Activated CD8-positive, alpha-beta memory T cell treated with anti-CD3 and anti-CD28 coated beads for 4 hours (primary cell): ENCODE data around the gene MDM4.
"Not testable (repeated sequence)": the region's sequence is repeated elsewhere in the genome, so short reads cannot be mapped to it uniquely, and the experiment has no call there.

Experiments
- DNase-seq, 2 donors: peaks; one replicate each; pipeline ENCODE4 v3.0.0-alpha.2; 2020; ENCODE audit warnings: low read depth in 2 of 2

The MDM4 gene

DNA sequence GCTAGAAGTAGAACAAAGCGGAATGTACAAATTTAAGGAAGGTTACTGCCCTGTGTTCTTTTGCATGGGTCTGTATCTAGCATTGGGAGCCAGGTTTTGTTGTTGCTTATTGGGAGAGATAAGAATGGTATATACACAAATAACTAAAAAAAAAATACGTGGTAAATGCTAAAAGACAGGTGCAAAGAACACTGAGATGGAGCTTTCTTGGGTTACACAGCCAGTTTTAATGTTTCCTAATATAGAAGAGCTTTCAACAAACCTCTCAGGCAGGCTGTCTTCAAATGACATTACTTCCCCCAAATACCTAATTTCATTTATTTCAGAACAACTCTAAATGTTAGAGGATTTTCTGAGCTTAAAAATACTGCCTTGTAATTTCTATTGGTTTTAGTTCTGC is 1.4 kb upstream of the MDM4 start:
- no peak for DNase-seq

DNA sequence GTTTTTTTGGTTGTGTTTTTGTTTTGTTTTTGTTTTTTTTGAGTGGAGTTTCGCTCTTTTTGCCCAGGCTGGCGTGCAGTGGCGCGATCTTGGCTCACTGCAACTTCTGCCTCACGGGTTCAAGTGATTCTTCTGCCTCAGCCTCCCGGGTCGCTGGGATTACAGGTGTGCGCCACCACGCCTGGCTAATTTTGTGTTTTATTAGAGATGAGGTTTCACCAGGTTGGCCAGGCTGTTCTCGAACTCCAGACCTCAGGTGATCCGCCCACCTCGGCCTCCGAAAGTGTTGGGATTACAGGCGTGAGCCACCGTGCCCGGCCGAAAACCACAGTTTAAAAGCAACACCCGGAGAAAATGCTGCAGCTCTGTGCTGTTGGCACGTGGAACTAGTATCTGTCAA is 1.2 kb downstream of the MDM4 start:
- DNase-seq, result not testable (repeated sequence)

DNA sequence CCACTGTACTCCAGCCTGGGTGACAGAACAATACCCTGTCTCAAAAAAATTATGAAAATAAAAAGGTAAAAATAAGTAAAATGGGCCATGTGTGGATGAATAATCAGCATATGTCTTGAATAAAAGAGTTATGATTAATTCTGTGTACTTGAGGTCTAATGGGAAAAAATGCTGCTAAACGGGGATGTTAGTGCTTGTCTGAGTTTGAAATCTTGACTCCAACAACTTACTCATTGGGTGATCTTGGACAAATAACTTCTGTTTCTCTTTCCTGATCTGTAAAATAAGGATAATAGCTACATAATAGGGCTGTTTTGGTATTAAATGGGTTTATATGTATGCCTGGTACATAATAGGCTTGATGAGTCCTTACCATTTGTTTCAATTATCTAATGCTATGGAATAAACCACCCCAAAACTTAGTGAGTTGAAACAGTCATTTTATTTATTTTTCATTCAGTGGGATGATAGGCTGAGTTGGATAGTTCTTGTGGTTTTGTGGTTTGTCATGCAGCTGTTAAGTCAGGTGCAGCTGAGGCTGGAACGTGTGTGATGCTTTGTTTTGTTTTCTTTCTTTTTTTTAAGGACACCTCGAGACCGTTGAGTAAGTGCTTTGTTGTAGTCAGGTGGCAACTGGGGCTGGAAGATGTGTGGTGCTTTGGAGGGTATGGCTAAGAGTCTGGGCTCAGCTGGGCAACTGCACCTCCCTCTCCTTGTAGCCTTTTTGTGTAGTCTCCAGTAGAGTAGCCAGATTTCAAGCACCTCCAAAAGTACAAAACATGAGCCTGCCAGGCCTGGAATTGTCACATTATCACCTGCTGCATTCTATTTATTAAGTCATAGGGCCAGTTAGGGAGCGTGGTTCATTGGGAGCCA is 4.9 kb downstream of the MDM4 start:
- DNase-seq, result peak in 1 of 2 donors; percentile 53

DNA sequence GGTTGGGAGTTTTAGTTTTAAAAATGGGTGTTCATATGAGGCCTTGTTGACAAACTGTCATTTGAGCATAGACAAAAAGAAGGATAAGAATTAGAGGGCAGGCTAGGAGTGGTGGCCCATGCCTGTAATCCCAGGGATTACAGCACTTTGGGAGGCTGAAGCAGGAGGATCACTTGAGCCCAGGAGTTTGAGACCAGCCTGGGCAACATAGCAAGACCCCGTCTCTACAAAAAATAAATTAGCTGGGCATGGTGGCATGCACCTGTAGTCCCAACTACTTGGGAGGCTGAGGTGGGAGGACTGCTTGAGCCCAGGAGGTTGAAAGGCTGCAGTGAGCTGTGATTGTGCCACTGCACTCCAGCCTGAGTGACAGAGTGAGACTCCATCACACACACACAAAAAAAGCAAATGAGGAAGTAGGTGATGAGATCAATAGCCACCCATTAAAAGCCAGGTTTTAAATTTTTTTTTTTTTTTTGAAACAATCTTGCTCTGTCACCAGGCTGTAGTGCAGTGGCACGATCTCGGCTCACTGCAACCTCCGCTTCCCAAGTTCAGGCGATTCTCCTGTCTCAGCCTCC is 5.8 kb downstream of the MDM4 start:
- not testable (repeated sequence) for DNase-seq

DNA sequence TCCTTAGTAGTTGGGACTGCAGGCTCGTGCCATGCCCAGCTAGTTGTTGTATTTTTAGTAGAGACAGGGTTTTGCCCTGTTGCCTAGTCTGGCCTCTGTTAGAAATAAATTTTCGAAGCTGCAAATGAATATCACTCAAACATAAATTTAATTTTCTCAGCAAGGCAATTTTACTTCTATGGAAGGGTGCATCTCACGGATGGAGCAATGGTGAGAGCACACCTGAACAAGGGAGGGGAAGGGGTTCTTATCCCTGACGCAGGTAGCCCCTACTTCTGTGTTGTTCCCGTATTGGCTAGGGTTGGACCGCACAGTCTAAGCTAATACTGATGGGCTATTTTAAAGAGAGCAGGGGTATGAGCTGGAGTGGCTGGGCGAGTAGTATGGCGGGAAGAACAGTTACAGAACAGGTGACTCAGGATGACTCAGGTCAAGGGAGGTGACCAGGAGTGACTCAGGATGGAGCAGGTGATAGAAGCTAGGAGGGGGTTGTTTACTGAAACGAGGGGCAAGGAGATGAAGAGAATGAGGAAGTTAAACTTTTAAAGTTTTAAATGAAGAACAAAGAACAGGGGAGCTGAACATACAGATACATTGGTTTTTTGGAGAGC is 7.5 kb downstream of the MDM4 start:
- no peak for DNase-seq

DNA sequence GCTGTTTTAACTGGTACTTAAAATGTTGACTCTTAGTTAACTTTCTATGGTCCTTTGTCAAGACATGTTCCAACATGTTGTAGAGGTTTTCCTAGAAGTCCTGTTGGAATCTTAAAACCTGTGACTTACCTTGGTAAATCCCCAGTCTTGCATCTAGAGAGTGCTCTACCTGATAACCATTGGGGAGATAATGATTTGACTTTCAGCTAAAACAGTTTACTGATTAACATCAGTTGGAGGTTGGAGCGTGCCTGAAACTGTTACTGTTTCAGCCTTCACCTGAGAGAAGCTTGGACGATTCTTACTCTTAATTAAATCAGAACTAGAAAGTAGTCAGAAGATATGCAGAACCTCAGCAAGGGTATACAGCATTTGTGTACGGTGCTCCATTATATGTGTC is 8.8 kb downstream of the MDM4 start:
- DNase-seq, result no peak

DNA sequence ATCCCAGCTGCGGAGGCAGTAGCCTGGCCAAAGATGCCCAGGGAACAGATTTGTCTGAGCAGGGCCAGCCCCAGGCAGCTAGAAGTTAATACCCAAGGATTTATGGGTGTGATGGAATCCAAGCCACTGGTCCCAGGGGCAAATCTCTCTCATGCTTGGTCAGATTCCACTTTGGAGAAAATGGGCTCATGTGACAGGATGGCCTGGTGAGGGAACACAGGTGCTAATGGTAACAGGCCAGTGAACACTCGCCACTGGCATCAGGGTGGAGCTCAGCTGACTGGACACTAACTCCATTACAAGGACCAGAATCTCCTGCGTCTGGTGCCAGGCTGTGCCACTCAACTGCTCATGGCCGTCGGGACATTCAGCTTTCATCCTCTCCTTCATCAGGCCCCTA is 12.0 kb downstream of the MDM4 start:
- no peak for DNase-seq

DNA sequence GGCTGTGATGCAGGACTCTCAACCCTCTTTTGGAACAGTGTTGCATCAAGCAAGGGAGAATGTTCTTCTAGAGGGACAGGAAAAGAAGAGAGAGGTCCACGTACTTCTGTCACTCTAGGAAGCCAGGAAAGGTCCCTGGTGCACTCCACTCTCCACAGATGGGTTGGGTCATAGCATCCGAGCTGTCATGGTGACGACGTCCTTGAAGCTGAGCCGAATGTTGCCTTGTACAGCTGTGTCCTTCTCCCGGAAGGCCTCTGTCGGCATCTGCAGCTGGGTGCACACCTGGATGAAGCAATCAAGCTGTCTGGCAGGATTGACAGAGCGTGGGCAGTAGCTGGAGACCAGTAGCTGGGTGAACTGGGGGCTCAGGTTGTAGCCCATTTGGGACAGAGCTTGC is 12.5 kb downstream of the MDM4 start:
- no peak for DNase-seq

DNA sequence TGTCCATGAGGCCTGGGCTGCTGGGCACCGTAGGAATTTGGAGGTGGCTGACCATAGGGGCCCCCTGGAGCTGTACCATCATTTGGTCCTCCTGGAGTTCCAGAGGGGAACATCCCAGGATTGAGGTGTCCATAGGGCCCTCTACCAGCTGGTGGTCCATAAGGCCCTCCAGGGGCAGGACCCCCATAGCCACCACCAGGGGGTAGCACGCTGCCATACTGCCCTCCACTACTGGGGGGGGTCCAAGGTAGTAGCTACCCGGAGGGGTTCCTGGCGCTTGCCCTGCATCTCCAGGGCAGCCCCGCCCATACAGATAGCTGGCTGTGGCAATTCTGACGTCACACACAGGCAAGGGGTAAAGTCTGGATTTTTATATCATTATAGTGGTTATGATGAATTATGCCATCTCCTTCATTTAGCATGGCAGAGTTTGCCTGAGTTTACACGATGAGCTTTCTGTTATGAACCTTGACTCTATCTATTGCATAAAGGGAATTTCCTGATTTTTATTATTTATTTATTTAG is 13.2 kb downstream of the MDM4 start:
- no peak for DNase-seq

DNA sequence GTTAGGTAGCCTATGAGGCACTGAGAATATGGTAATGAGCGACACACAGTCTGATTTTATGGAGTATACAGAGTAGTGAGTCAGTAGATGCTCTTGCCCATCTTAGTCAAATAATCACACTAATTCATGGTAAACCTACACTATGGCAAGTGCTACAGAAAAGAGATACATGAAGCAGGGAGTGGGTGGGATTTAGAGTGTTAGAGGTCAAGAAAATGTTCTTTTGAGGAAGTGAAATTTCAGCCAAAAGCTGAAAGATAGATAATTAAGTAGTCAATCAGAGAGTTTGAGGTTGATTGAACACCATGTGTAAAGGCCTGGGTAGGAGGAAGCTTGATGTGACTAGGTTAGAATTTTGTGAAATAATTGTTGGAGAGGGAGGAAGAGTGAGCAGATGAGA is 14.7 kb downstream of the MDM4 start:
- DNase-seq, result no peak

DNA sequence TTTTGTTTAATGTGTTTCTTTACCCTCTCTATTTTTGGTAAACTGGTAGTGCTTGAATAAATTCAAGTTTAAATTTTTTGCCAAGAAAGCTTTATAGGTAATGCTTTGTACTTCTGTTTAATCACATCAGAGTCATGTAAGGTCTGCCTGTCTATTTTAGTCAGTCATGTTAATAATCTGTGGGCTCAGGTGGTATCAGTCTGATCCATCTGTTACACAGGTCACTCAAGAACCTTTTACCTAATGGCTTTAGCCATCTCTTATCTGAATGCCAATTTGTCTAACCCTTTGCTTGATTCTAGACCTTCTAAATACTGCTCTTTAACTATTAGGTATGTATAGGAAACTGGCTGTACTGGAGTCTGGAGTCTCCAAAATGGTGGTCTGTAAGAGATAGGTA is 16.6 kb downstream of the MDM4 start:
- DNase-seq, result no peak

DNA sequence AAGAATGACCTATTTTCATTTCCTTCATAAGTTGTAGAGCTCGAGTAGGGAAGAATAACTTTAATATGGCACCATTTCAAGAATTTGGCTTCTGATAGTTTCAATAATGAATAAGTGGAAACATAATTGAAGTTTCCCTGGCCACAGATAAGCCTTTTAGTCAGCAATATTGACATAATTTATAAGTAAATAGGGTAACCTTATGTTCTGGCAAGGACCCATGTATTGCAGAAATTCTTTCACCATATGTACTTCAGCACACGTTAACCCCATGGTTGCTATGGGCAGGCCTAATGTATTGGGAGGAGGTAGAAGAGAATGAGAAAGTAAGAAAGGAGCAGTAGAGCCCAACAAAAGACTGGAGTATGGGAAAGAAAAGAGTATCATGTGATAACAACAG is 25.4 kb downstream of the MDM4 start:
- DNase-seq, result no peak

DNA sequence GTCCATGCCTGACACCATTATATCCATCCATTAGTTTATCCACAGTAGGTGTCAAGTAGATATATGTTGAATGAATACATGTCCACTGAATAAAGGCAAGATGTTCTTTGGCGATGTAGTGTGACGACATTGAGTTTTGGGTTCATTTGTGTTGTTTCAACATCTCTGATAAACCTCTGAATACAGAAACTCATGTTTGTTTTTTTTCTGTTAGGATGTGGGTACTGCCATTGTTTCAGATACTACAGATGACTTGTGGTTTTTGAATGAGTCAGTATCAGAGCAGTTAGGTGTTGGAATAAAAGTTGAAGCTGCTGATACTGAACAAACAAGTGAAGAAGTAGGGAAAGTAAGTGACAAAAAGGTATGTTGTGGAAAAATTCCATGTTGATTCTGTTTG is 28.1 kb downstream of the MDM4 start:
- DNase-seq, result no peak

DNA sequence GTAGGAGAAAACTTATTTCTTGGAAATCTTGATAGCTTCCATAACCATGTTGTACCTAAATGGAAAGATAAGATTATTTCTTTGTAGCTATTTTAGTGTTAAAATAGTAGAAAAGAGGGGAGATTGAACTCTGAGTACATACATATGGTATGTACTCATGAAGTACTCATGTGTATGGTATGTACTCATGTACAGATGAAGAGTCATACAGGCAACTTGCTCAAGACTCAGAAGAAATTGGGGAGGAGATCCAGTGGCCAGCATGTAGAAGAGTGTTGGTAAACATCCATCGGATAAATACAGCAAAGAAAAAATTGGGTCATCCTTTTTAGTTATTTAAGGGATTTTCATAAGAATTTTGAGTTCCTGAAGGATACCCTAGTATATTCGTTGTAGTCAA is 29.0 kb downstream of the MDM4 start:
- no peak for DNase-seq

DNA sequence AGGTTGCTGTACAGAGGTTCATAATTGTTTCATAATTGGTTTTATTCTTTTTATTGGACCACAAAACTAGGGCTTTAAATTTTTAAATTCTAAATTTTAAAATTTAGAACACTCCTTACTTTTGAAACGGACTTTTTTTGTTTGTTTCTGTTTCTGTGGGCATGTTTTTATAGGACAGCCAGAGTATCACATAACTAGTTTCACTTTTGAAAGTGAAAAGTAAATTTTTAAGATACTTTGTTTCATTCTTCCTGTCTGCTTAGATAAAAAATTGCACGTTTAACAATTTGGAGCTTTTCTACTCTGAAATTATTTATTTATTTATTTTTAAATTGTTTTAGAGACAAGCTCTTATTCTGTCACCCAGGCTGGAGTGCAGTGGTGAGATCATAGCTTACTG is 29.7 kb downstream of the MDM4 start:
- DNase-seq, result no peak

DNA sequence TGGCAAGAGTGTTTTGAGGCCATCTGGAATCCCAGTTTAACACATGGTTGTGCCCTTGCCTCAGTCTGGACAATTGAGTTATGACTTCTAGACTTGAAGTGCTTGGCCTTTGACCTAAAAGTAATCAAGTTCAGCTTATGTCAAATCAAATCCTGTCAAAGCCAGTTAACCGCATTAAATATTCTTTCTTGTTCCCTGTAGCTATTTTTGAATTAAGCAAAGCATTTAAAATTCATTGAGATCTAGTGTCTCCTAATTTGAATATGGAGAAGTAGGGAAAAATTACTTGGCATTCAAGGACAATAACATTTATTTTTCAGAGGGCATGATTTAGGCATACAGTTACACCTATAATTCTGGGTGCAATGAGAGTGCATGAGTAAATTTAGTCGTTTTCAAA is 32.1 kb downstream of the MDM4 start:
- DNase-seq, result no peak

DNA sequence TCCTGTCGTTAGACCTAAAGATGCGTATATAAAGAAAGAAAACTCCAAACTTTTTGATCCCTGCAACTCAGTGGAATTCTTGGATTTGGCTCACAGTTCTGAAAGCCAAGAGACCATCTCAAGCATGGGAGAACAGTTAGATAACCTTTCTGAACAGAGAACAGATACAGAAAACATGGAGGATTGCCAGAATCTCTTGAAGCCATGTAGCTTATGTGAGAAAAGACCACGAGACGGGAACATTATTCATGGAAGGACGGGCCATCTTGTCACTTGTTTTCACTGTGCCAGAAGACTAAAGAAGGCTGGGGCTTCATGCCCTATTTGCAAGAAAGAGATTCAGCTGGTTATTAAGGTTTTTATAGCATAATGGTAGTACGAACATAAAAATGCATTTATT is 33.1 kb downstream of the MDM4 start:
- DNase-seq, result no peak

DNA sequence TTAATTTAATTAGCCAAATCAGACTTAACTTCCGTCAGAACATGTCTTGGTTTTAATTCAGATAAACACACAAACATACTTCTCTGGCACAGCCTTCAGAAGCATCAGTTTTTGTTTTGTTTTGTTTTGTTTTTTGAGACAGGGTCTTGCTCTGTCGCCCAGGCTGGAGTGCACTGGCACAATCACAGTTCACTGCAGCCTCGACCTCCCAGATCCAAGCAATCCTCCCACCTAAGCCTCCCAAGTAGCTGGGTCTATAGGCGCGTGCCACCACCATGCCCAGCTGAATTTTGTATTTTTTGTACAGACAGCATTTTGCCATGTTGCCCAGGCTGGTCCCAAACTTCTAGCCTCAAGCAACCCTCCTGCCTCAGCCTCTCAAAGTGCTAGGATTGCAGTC is 34.7 kb downstream of the MDM4 start:
- no peak for DNase-seq

DNA sequence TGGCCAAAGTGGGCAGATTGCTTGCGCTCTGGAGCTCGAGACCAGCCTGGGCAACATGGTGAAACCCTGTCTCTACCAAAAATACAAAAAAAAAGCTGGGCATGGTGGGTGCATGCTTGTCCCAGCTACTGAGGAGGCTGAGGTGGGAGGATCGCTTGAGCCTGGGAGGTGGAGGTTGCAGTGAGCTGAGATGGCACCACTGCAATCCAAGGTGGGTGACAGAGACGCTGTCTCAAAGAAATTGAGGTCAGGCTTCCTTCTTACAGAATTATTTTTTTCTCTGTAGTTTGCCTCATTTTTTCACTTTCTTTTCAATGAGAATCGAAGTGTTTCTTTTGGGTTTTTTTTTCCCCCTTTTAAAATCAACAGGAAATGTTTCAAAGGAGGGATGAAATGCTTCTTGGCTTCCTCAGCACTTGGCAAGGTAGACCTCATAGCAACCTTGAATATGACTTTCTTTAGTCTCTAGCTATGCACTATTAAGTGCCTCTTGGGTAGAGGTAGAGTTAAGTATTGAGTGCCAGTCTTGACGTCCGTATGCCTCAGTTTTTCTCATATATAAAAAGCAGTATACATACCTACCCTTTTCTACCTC is 40.3 kb downstream of the MDM4 start:
- no peak for DNase-seq

DNA sequence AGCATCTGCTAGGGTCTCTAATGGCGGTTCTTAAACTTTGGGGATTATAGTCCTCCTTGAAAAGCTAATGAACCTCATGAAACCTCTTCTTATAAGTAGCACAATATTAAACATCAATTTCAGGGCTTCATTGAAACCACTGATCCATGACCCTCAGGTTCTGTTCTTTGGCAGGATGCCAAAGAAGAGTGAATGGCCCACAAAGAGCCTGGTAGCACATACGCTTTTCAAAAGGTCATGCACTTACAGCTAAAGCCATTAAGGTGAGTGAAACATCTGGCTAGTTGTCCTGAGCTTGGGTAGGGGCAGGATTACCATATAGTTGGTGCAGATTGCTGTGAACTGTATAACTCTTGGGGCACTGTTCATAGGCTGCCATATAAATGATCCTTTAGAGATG is 42.3 kb downstream of the MDM4 start:
- DNase-seq, result no peak

DNA sequence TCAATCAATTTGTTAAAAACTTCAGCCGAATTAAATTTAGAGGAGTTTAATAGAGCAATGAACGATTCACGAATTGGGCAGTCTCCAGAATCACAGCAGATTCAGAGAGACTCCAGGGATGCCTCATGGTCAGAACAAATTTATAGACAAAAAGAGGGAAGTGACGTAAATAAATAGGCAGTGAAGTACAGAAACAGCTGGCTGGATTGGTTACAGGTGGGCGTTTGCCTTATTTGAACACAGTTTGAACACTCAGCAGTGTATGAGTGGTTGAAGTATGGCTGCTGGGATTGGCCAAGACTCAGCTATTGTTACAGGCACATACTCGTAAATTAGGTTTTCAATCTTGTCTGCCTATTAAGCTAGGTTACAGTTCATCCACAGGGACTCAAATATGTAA is 43.8 kb downstream of the MDM4 start:
- not testable (repeated sequence) for DNase-seq

DNA sequence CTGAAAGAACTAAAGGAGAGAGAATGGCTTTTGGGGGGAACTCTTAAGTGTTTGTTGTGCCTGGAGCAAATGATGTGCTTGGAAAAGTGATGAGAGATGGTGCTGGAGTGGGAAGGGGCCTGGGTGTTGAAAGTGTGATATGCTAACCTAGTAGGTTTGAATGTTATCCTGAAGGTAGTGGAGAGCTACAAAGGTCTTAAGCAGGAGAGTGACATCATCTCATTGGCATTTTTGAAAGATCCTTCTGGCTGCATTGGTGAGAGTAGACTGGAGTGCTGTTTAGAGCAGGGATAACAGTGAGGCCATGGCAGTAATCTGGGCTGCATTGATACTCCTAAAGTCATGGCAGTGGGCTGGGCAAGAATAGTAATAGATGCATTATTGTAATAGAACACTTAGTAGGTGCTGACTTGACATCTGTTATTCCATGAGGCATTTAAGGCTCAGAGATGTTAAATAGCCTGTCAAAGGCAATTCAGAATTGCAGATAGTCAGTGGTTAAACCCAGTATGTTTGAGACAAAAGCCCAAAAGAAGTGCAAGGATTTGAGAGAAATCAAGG is 44.5 kb downstream of the MDM4 start:
- DNase-seq, result no peak
